ENCODE data around the gene MOB2.
"Not testable (repeated sequence)": the region's sequence is repeated elsewhere in the genome, so short reads cannot be mapped to it uniquely, and the experiment has no call there.

MOB2 gene

DNA sequence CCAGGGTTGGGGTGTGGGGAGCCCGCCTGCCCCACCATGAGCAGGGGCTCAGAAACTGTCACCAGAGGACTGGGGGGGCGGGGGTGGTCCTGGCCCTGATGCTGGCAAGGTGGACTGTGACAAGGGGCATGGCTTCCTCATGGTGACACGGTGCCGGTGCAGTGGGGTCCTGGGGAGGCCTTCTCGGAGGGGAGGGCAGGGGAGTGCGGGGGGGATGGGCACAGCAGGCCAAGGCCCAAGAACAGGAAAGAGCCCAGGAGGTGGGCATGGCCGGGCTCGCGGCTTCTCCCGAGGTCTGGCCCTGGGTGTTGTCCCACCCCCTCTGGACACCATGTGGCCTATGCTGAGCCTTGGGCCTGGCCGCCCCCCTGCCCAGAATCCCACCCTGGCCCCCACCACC is 47.2 kb downstream of the MOB2 start:
- no peak for DNase-seq (ENCODE audit: low spot score)

DNA sequence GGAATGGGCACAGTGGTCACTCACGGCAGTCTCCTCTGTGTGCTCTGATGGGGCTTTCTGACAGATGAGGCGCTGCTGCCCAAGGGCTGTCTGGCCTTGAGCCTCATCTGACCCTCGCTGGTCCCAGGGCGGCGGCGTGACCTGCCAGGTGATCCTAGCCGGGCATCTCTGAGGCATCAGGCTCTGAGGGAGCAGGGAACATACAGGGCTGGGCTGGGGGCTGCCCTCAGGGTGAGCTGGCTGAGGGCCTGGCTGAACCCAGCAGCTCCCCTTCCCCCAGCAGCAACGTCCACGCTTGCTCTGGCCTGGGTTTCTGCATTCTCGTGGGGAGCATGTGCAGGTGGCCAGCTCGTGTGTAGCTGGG is 47.6 kb downstream of the MOB2 start:
- no peak for DNase-seq (ENCODE audit: low spot score)

DNA sequence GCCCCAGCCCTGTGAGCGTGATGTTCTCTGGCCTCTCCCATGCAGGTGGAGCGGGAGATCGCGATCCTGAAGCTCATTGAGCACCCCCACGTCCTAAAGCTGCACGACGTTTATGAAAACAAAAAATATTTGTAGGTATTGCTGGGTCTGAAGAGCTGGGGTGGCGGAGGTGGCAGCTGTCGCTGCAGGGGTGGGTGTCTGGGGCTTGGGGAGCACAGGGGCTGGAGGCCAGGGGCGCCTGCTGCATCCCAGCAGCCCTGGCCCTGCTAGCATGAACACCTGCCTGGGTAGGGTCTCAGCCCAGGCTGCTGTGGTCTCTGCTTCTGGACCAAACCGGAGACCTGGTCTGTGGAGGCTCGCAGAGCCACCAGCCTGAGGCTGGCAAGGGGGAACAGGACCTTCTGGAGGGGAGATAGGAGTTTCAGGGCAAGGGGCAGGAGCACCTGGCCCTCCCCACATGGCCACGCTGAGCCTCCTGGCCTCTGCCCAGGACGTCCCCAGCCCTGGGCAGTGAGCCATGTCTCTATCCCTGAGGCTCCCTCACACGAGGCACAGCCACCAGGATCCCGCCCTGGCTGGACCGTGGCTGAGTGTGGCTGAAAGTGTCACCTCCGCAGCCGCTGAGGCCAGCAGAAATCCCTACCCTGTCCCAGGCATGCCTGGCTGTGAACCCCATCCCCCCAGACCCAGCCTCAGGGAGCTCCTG is 48.2 kb downstream of the MOB2 start:
- DNase-seq (ENCODE audit: low spot score) = no peak

DNA sequence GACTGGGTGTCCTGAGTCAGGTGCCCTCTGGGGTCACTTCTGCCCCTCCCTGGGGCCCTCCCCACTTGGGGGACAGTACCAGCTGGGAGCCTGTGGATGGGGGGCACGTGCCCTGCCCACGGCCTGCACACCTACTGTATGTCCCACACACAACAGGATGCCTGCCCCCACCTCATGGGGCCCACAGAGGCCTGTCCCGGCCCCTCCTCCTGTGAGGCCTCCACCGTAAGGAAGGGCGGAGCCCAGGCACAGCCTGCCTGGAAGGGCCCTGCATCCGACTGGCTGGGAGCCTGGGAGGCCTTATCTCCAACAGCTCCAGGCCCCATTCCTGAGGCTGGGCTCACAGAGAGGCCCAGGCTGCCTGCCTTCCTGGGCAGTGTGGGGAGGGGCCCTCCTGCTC is 49.1 kb downstream of the MOB2 start:
- DNase-seq (ENCODE audit: low spot score) = no peak

DNA sequence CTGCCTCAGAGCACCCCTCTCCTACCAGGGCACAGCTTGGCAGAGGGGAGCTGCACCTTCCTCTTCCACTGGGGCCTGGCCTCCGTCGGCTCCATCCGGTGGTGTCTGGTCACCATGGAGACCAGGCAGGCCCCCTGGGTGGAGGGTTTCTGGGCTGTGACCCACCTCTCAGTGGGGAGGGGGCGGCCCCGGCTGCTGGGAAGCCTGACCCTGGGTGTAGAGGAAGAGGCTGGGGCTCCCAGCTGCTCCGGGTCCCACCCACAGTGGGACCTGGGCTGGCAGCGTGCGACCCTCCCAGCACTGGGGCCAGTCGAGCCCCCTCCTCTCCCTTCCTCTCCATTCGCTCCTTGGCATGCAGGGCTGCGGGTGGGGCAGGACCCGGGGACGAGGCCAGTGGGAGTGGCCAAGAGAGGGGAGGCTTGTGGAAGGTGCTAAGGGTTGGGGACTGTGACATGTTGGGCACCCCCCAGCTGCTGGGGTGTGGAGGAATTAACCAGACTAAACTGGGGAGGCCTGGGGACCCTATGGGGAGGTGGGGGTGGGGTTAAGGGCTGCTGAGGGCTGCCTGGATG is 50.0 kb downstream of the MOB2 start:
- DNase-seq (ENCODE audit: low spot score) = no peak

DNA sequence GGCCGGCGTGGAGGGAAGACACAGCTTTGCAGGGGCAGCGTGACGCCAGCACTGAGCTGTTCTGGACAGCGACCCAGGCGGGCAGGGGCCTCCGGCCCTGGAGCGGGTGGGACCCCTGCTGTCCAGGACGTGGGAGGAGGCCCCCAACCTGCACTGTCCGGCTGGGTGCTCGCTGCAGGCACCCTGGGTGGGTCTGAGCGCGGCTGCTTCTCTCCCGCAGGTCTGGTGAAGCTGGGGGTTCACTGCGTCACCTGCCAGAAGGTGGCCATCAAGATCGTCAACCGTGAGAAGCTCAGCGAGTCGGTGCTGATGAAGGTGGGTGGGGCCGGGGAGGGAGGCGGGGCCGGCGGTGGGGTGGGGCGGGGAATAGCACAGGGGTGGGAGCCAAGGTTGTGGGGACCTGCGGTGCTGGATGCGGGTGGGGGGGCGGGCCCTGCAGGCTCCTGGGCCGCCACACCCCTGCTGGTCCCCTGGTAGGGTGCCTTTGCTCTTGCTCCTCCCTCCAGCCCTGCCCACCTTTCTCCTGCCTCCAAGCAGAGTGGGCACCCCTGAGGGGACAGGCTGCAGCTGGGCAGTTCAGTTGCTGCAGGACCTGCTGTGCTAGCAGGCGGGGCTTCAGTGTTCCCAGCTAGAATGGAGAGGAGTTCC is 50.6 kb downstream of the MOB2 start:
- peak; percentile 64 for DNase-seq (ENCODE audit: low spot score)

DNA sequence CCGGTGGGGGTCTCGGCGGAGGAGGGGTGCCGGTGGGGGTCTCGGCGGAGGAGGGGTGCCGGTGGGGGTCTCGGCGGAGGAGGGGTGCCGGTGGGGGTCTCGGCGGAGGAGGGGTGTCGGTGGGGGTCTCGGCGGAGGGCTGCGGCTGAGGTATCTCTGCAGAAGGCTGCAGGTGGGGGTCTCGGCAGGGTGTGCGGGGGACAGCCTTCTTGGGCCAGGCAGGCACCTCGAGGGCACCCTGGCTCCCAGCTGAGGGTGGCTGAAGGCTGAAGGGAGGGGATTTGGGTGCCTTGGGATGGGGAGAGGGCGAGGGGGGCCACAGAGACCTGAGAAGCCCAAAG is 51.1 kb downstream of the MOB2 start:
- DNase-seq (ENCODE audit: low spot score) = not testable (repeated sequence)

DNA sequence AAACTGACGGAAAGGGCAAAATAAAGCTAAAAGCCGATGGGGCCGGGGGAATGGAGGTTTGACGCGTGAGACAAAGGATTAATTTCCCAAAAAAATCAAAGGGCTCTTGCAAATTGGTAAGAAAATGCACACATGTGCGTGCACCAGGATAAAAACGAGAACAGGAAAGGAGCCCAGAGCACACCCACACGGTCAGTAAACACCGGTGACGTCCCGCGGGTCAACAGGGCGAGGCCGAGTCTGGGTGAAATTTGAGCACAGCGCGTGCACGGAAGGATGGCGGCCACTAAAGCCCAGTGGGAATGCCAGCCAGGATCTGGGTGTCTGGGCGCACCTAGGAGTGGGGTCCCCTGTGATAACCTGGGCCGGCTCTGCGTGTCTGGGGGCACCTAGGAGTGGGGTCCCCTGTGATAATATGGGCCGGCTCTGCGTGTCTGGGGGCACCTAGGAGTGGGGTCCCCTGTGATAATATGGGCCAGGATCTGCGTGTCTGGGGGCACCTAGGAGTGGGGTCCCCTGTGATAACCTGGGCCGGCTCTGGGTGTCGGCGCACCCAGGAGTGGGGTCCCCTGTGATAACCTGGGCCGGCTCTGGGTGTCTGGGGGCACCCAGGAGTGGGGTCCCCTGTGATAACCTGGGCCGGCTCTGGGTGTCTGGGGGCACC is 52.5 kb downstream of the MOB2 start:
- DNase-seq (ENCODE audit: low spot score) = no peak

DNA sequence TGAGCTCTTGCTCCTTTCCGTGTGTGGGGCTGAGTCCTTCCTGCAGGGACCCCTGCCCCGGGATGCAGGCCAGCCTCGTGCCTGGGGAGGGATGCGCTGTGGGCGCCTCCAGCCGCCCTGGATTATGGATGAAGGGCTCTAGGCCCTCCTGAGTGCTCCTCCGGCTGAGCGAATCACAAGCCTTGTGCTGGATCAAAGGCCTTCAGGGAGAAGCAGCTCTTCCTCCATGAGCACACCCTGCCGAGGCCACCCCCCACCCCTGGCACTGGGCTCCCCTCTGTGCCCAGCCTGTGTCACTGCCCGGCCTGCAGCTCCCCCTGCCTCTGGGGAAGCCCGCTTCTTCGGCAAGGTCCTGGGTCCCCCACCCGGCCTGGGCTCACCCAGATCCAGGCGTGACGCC is 53.0 kb downstream of the MOB2 start:
- no peak for DNase-seq (ENCODE audit: low spot score)

DNA sequence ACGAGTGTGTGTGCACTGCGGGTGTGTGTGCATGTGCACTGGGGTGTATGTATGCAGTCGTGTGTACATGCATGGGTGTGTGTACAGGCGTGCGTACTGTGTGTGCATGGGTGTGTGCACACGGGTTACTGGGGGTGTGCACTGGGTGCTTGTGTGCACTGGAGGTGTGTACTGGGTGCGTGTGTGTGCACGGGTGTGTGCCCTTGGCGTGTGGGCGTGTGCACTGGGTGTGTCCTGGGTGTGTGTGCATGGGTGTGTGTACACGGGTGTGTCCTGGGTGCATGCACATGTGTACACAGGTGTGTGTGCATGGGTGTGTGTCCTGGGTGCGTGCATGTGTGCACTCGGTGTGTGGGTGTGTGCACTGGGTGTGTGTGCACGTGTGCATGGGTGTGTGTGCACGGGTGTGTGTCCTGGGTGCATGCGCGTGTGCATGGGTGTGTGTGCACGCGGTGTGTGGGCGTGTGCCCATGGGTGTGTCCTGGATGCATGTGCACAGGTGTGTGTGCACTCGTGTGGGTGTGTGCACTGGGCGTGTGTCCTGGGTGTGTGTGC is 57.7 kb downstream of the MOB2 start:
- DNase-seq (ENCODE audit: low spot score) = no peak

DNA sequence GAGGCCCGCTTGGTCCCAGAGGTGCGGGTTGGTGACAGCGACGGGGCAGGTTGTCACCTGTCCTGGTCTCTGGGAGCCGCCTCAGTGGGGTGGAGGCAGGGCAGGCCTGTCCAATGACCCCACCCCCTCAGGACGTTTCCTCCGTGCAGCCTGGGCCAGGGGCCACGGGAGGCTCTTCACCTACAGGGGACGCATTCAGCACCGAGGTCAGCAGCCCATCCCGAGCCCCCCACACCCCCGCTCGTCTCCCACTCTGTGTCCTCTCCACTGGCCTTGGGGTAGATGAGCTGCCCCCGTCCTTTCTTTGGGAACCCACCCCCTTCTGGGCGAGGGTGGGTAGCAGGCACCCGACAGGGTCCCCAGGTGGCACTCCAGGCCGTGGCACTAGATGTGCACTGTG is 61.1 kb downstream of the MOB2 start:
- no peak for DNase-seq (ENCODE audit: low spot score)

DNA sequence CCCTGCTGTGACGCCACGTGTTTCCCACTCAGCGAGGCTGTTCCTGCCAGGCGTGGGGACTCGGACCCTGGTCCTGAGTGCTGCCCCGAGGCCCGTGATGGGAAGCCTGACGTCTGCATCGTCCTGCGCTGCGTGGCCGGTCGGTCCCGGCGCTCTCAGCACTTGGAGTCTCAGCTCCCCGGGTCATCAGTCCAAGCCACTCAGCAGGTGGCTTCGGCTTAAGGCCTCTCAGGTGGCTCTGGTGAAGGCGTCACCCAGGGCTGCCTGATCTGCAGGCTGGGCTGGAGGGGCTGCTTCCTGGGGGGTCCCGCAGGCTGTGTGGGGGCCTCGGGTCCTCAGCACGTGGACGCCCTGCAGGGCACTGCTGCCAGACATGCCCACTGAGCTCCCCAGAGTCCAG is 61.6 kb downstream of the MOB2 start:
- no peak for DNase-seq (ENCODE audit: low spot score)

DNA sequence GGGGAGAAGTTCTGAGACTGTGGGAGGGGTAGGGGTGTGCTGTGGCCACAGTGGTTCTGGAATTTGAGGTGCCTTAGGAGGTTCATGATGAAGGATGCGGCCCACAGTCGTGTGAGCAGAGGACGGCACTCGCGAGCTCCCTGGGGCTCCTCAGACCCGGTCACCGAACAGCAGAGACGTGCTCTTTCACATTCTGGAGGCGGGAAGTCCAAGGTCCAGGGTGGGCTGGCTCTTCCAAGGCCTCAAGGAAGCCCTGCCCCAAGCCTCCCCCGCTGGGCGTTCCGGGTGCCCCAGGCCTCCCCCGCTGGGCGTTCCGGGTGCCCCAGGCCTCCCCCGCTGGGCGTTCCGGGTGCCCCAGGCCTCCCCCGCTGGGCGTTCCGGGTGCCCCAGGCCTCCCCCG is 63.2 kb downstream of the MOB2 start:
- DNase-seq (ENCODE audit: low spot score) = not testable (repeated sequence)

DNA sequence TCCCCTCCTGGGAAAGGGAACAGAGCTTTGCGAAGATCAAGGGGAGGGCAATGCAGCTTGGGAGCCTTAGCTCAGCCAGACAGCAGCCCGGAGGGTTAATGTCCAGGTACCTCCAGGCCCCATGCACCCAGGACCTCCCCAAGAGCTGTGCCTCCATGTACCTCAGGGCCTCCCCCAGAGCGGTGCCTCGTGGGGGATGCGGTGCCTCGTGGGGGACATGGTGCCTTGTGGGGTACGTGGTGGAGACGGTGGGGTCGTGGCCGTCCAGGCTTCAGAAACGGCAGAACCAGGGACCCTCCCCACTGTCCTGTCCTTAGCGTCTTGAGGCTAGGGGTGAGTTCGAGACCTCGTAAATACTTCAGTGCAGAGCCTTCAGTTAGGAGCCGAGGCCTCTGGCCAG is 63.6 kb downstream of the MOB2 start:
- no peak for DNase-seq (ENCODE audit: low spot score)

DNA sequence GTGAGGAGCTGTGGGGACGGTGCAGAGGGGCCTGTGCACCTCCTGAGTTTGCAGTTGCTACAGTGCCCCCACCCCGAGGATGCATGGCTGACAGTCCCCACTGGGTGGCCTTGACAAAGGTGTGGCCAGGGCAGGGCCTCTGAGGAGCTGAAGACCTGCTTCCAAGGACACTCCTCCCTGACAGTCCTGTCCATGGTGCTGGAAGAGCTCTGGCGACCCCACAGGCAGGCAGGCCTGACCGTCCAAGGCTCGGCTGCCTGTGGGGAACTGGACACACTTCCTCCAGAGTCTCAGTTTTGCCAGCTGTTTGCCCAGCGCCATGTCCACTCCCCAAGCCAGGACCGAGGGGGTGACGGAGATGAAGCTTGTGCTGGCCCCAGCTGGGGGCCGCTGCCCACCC is 64.1 kb downstream of the MOB2 start:
- DNase-seq (ENCODE audit: low spot score) = no peak

DNA sequence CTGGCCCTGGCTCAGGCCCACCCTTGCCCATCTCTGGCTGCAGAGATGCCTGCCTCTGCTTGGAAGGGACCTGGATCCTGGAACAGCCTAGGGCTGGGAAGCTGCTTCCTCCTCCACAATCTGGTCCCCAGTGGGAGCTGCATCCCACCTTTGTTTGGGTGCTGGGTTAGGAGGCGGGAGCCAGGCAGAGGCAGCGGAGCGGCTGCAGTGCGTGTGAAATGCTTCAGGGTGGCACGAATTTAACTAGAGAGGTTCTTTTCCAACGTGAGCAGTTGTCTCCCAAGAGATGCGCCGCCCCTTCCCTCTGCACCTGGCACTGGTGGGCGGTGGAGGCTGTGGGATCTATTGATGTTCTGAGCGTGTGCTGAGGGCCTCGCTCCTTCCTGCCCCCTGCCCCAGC is 65.3 kb downstream of the MOB2 start:
- DNase-seq (ENCODE audit: low spot score) = no peak

DNA sequence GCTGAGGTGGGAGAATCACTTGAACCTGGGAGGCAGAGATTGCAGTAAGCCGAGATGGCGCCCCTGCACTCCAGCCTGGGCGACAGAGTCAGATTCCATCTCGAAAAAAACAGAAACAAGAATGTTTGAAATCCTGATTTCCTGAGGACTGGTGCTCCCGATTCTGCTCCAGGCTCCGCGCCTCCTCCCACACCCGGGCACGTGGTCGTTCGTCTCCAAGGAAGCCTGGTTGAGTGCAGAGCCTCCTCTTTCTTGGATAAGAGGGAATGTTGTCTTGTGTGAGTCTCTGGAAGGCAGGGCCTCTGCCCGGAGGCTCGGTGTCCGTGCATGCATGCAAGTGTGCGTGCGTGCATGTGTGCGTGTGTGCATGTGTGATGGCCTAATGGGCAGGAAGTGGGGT is 66.8 kb downstream of the MOB2 start:
- DNase-seq (ENCODE audit: low spot score) = no peak

Data from D341Med (cell line).